ENCODE measurements around the gene FNDC3B.

GRCh38 chr3:172138792-172139507 lies 99.6 kb downstream of the FNDC3B start:
- TF ChIP-seq REST (IDR thresholded peaks at IDR 0.05; ENCODE audit: insufficient read depth in 1 of 2, low read depth in 2 of 2, low read length in 2 of 2) (no peak), FOXP2 (optimal IDR thresholded peaks at IDR 0.05; ENCODE audit: borderline replicate concordance, extremely low read depth, extremely low read length, insufficient read depth) (no peak), POLR2AphosphoS5 (IDR thresholded peaks at IDR 0.05; ENCODE audit: low read depth, low read length) (no peak), SIN3A (IDR thresholded peaks at IDR 0.05; ENCODE audit: borderline replicate concordance, insufficient read depth, low read length) (no peak)

Data from PFSK-1 (cell line).